Measurements from ENCODE around the gene REEP3.

DNA sequence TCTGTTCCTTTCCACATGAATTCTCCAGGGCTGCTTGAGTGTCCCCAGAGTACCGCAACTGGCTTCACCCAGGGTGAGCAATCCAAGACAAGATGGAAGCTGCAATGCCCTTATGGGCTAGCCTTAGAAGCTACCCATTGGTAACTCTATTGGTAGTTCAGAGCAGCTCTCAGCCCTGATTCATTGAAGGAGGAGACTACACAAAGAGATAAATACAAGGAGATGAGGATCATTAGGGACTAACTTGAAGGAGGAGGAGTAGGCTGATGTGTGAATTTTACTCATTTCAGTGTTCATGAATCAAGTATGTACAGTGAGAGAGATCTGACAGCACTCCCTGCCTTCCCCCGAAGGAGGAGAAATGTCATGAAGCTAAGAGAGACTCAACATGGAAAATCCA lies 124.0 kb downstream of the REEP3 start:
- TF ChIP-seq OSR1 (CRISPR knock-in tag; IDR thresholded peaks at IDR 0.05) (no peak), ZNF70 (CRISPR knock-in tag; IDR thresholded peaks at IDR 0.05) (no peak), ZC3H10 (CRISPR knock-in tag; IDR thresholded peaks at IDR 0.05) (no peak), ISL1 (CRISPR knock-in tag; IDR thresholded peaks at IDR 0.05) (no peak), TOX (CRISPR knock-in tag; IDR thresholded peaks at IDR 0.05; ENCODE audit: borderline replicate concordance) (no peak), ESRRG (CRISPR knock-in tag; IDR thresholded peaks at IDR 0.05) (no peak), BACH2 (CRISPR knock-in tag; IDR thresholded peaks at IDR 0.05; ENCODE audit: borderline replicate concordance) (no peak), RARB (CRISPR knock-in tag; IDR thresholded peaks at IDR 0.05) (no peak), ZFP3 (CRISPR knock-in tag; IDR thresholded peaks at IDR 0.05) (no peak), ZFP30 (CRISPR knock-in tag; IDR thresholded peaks at IDR 0.05) (no peak), GLIS3 (CRISPR knock-in tag; IDR thresholded peaks at IDR 0.05) (no peak)
- TF ChIP-seq, protein P1, sequence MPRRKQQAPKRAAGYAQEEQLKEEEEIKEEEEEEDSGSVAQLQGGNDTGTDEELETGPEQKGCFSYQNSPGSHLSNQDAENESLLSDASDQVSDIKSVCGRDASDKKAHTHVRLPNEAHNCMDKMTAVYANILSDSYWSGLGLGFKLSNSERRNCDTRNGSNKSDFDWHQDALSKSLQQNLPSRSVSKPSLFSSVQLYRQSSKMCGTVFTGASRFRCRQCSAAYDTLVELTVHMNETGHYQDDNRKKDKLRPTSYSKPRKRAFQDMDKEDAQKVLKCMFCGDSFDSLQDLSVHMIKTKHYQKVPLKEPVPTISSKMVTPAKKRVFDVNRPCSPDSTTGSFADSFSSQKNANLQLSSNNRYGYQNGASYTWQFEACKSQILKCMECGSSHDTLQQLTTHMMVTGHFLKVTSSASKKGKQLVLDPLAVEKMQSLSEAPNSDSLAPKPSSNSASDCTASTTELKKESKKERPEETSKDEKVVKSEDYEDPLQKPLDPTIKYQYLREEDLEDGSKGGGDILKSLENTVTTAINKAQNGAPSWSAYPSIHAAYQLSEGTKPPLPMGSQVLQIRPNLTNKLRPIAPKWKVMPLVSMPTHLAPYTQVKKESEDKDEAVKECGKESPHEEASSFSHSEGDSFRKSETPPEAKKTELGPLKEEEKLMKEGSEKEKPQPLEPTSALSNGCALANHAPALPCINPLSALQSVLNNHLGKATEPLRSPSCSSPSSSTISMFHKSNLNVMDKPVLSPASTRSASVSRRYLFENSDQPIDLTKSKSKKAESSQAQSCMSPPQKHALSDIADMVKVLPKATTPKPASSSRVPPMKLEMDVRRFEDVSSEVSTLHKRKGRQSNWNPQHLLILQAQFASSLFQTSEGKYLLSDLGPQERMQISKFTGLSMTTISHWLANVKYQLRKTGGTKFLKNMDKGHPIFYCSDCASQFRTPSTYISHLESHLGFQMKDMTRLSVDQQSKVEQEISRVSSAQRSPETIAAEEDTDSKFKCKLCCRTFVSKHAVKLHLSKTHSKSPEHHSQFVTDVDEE (CRISPR knock-in tag; IDR thresholded peaks at IDR 0.05), result no peak
- TF ChIP-seq, protein P2, sequence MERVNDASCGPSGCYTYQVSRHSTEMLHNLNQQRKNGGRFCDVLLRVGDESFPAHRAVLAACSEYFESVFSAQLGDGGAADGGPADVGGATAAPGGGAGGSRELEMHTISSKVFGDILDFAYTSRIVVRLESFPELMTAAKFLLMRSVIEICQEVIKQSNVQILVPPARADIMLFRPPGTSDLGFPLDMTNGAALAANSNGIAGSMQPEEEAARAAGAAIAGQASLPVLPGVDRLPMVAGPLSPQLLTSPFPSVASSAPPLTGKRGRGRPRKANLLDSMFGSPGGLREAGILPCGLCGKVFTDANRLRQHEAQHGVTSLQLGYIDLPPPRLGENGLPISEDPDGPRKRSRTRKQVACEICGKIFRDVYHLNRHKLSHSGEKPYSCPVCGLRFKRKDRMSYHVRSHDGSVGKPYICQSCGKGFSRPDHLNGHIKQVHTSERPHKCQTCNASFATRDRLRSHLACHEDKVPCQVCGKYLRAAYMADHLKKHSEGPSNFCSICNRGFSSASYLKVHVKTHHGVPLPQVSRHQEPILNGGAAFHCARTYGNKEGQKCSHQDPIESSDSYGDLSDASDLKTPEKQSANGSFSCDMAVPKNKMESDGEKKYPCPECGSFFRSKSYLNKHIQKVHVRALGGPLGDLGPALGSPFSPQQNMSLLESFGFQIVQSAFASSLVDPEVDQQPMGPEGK (CRISPR knock-in tag; IDR thresholded peaks at IDR 0.05; ENCODE audit: borderline replicate concordance), result no peak

All from SK-N-SH treated with all-trans-retinoic acid at 6 μM for 48 hours (cell line).